HT1080 (cell line): Measurements from ENCODE around the gene CLIP1. TPM values are rescaled to one million over a fixed set of nuclear protein-coding genes. Genes with fewer than 3 reads are reported as not detected.
"Not testable (repeated sequence)": the region's sequence is repeated elsewhere in the genome, so short reads cannot be mapped to it uniquely, and the experiment has no call there.

Experiments used
- DNase-seq: peaks from one replicate; pipeline ENCODE4 v3.0.0-alpha.2; 2015; ENCODE audit warnings: low read depth
- total RNA-seq: library from RNA; depleted of rRNA; stranded (reverse); fragments of >200 nt; shearing (Covaris generic); gene quantifications from 2 replicates; pipeline ENCODE4 v1.2.3, GENCODE V29; 2014

The CLIP1 gene
- total RNA-seq, 1 experiment from 2014 or later: 26.6 TPM

DNA sequence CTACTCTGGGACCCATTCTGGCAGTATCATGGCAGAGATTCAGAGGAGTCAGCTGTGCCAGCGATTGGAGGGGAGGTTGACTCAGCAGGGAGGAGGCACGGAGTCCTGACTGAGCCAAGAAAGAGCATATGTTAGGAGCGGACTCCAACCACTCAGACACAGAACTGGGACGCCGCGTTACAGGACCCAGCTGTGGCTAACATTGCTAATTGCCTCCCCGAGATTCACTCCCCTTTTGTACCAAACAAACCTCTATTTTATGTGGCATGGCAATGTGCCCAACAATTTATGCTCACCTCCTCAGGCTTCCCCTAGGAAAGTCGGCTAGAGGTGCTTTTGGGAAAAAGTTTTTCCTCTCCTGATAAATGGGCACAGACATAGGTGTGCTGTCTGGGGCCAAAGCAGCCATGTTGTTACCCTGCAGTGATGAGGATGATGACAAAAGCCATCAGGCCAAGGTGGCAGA lies 15.2 kb upstream of the CLIP1 start:
- peak; percentile 71 for DNase-seq

- no peak for DNase-seq
These were observed 12.7 kb upstream of the CLIP1 start for GRCh38 chr12:122435186-122435585.

DNA sequence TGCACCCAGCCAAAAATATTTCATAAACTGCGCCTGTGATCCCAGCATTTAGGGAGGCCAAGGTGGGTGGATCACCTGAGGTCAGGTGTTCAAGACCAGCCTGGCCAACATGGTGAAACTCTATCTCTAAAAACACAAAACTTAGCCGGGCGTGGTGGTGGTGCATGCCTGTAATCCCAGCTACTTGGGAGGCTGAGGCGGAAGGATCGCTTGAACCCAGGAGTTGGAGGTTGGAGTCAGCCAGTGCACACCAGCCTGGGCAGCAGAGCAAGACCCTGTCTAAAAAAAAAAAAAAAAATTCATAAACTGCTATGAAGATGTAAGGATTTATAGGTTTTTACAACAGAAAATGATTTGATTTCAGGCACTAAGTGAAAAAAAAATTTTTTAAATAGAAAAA lies 6.6 kb upstream of the CLIP1 start:
- DNase-seq: not testable (repeated sequence)

- no peak for DNase-seq
These were observed 4.9 kb upstream of the CLIP1 start for GRCh38 chr12:122427403-122427802.

- DNase-seq: peak; percentile 71
These were observed 1.0 kb upstream of the CLIP1 start for GRCh38 chr12:122423258-122424165.

- DNase-seq: peak; percentile 62
These were observed 325 bp upstream of the CLIP1 start for GRCh38 chr12:122422730-122423257.

DNA sequence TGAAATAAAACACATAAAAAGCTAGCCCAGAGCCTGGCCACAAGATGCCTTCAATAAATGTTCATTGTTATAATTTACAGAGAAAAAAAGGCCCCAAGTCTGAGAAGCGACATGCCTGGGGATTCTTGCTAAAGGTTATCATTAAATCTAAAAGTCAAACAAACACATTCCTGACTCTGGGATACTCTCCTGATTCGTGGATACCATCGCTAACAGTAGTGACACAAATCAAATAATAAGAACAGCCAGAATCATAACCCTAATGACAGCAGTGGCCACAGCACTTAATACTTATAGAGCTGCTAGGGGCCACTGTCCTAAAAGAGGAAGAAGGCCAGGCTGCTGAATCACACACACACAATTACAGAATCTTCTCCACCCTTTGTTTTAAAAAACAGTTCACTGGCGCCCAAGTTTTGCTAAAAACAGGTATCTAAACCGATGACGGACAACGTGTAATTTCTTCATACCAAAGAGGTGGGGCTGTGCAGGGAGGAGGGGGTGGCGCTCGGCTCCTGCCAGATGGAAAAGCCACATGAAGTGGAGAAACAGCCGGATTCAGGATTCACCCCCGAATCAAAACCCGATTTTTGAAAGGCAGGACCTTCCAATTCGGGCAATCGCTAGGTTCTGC lies 1.2 kb downstream of the CLIP1 start:
- peak; percentile 50 for DNase-seq

- DNase-seq: no peak
These were observed 1.9 kb downstream of the CLIP1 start for GRCh38 chr12:122420471-122421162.

- DNase-seq: not testable (repeated sequence)
These were observed 3.4 kb downstream of the CLIP1 start for GRCh38 chr12:122419094-122419493.

DNA sequence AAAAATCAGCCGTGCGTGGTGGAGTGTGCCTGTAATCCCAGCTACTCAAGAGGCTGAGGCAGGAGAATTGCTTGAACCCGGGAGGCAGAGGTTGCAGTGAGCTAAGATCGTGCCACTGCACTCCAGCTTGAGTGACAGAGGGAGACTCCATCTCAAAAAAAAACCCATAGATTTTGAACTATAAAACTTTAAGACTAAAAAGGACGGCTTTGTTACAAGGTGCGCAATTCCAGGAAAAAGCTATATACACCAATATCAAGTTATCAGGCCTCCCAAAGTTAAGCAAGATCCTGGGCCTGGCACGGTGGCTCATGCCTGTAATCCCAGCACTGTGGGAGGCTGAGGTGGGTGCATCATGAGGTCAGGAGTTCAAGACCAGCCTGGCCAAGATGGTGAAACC lies 6.8 kb downstream of the CLIP1 start:
- DNase-seq: not testable (repeated sequence)

DNA sequence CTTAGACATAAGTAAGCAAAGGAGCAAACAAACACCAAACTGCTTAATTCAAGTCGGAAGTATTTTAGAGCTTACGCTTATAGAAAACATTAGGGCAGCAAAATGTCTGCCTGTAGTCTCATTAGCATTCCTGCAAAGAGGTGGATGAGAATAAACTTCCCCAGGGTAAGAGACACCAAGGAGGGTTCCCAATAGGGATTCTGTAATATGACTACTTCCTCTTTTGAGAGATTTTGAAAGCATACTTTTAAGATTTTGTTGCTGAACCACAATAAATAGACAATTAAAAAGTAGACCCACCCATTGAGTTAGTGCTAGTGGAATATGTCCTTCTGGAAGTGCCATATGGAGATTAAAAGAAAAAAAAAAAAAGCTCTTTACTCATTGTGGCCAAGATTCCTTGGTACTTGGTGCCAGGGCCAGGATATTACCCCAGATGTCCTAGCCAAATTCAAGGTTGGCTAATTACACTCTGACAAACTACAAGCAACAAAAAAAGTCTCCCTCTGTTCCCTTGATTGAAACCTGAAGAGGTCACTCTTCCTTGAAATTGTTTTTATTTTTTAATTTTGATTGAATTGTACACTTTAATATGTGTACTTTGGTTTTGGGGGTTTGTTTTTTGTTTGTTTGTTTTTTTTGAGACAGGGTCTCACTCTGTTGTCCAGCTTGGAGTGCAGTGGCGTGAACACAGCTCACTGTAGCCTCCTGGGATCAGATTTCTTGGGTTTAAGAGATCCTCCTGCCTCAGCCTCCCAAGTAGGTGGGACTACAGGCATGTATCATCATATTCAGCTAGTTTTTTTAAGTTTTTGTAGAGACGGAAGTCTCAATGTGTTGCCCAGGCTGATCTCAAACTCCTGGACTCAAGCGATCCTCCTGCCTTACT lies 8.7 kb downstream of the CLIP1 start:
- DNase-seq: no peak

DNA sequence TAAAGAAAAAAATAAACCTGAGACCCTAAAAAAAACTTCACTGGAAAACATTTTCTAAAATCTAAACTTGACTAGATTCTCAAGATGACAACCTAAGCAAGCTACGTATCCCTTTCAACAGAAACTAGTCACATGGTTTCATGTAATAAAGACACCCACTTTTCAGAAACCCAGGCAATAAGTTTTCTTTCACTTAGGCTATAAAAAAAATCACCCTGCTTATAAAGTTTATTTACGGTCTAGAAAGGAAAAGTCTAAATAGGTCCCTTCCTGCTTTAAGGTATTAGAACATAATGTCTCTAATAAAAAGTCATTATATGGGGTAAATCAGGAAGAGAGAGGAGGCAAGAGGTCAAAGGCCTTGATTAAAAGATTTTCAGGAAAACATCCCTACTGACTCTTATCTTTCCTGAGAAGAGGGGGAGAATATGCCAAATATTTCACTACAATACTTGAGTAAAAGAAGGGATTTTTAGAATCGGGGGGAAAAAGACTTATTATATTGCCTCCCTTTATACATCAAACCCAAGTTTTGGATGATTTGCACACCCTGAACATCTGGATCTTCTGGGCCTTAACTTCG lies 9.5 kb downstream of the CLIP1 start:
- no peak for DNase-seq

- no peak for DNase-seq
These were observed 10.9 kb downstream of the CLIP1 start for GRCh38 chr12:122411537-122411936.

GRCh38 chr12:122407208-122407607 lies 15.3 kb downstream of the CLIP1 start:
- DNase-seq: no peak

GRCh38 chr12:122406701-122407164 lies 15.7 kb downstream of the CLIP1 start:
- DNase-seq: no peak

- no peak for DNase-seq
These were observed 18.6 kb downstream of the CLIP1 start for GRCh38 chr12:122403831-122404230.

GRCh38 chr12:122403115-122403770 lies 19.2 kb downstream of the CLIP1 start:
- no peak for DNase-seq

DNA sequence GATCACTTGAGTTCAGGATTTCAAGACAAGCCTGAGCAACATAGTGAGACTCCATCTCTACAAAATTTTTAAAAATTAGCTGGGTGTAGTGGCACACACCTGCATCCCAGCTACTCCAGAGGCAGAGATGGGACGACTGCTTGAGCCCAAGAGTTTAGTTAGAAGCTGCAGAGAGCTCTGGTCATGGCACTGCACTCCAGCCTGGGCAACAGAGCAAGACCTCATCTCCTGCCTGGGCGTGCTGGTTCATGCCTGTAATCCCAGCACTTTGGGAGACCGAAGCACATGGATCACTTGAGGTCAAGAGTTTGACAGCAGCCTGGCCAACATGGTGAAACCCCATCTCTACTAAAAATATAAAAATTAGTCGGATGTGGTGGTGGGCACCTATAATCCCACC lies 20.2 kb downstream of the CLIP1 start:
- DNase-seq: no peak

DNA sequence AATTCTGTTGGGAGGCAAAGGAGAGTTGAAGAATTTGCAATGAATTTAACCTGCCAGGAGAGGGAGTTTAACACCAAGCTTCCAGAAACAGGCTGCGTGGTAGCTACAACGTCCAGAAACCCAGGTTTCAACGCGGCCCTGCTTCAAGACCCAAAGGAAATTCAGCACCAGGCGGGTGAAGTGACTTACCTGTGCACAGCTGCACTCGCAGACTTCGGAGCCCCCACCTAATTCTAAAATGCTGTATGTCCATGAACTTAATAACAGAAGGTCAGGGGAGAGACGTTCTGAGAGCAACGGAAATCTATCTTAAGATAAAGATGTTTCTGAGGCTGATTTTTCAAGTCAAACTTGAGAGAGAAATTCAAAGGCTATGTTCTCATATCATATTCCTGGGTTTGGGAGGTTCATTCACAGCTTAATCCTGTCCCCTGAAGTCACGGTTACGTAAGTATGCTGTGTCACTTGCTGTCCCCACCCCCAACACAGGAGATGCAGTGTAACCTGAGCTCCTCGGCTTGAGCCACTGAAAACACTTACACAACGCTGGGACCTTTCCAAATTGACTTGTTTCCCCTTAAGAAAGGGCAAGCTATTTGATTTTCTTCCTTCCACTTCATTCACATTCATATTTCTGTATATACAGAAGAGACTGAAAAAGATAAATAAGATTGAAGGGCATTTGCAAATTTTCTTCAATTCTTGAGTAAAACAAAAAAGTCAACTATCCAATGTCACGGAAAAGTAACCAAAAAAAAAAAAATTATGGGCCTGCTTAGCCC lies 22.7 kb downstream of the CLIP1 start:
- peak; percentile 81 for DNase-seq
